SK-N-SH (cell line): ENCODE data around the gene WWC1. TPM values are rescaled to one million over a fixed set of nuclear protein-coding genes. Genes with fewer than 3 reads are reported as not detected.

ENCODE experiments used
- CTCF ChIA-PET: fragments of 300-600, 350-600 bp; formaldehyde crosslinking; extraction: SDS; loops from one replicate; lab custom pipeline; 2021; lab: Yijun Ruan, JAX
- POLR2A ChIA-PET: fragments of 350-600 bp; sonication (Branson Sonifier 250); formaldehyde crosslinking; extraction: SDS; loops from one replicate; lab custom pipeline; 2020; ENCODE audit warnings: antibody characterized with exemption, inconsistent platforms; lab: Yijun Ruan, JAX
- DNase-seq: peaks from one replicate; pipeline ENCODE4 v3.0.0; 2012
- H2AFZ ChIP-seq: fragments of 200-600 bp; sonication (generic); 2 replicates; pipeline ENCODE4 v1.8.1; 2016; ENCODE audit warnings: antibody characterized with exemption, mild to moderate bottlenecking, low read depth
- H3F3A ChIP-seq: fragments of 200-600 bp; sonication (generic); replicated peaks from 2 replicates; pipeline ENCODE3; 2016; ENCODE audit warnings: antibody characterized with exemption, mild to moderate bottlenecking; ENCODE audit not compliant: insufficient read depth
- H3K27ac ChIP-seq, 2 experiments: fragments of 200-500 bp in 1 of 2; fragments of 200-600 bp in 1 of 2; sonication (Bioruptor generic) in 1 of 2; sonication (generic), shearing (Covaris generic) in 1 of 2; 2 replicates each; pipeline versions ENCODE4 v1.5.1 to v1.6.1; 2014 to 2016; ENCODE audit warnings: low read depth in 2 of 2, inconsistent platforms in 1 of 2, low read length in 1 of 2, mild to moderate bottlenecking in 1 of 2, mixed read lengths in 1 of 2
- H3K27me3 ChIP-seq: fragments of 200-600 bp; sonication (generic), shearing (Covaris generic); 2 replicates; pipeline ENCODE4 v1.6.1; 2016; ENCODE audit warnings: mixed run types; ENCODE audit not compliant: insufficient read depth
- H3K36me3 ChIP-seq, 2 experiments: fragments of 200-500 bp in 1 of 2; fragments of 200-600 bp in 1 of 2; sonication (Bioruptor generic) in 1 of 2; sonication (generic) in 1 of 2; replicated peaks in 1 of 2; 2 replicates each; pipeline versions ENCODE3 to v1.5.1; 2014 to 2016; ENCODE audit warnings: low read length in 1 of 2, mild to moderate bottlenecking in 1 of 2; ENCODE audit not compliant: insufficient read depth in 2 of 2, control insufficient read depth in 1 of 2
- H3K4me1 ChIP-seq, 2 experiments: fragments of 200-500 bp in 1 of 2; fragments of 200-600 bp in 1 of 2; sonication (Bioruptor generic) in 1 of 2; sonication (generic), shearing (Covaris generic) in 1 of 2; 2 replicates each; pipeline versions ENCODE4 v1.5.1 to v1.6.1; 2014 to 2016; ENCODE audit warnings: low read depth in 1 of 2, low read length in 1 of 2, mixed run types in 1 of 2; ENCODE audit not compliant: insufficient read depth in 2 of 2, control insufficient read depth in 1 of 2
- H3K4me2 ChIP-seq: fragments of 200-600 bp; sonication (generic), shearing (Covaris generic); 2 replicates; pipeline ENCODE4 v1.6.1; 2017; ENCODE audit warnings: mixed run types
- H3K4me3 ChIP-seq, 2 experiments: fragments of 200-500 bp in 1 of 2; fragments of 200-600 bp in 1 of 2; sonication (Bioruptor generic) in 1 of 2; sonication (generic), shearing (Covaris generic) in 1 of 2; 2 replicates each; pipeline versions ENCODE4 v1.5.1 to v1.8.1; 2014 to 2016; ENCODE audit warnings: low read depth in 2 of 2, inconsistent platforms in 1 of 2, low read length in 1 of 2, mild to moderate bottlenecking in 1 of 2, mixed read lengths in 1 of 2, moderate library complexity in 1 of 2
- H3K79me2 ChIP-seq: fragments of 200-600 bp; sonication (generic); 2 replicates; pipeline ENCODE4 v1.8.1; 2017; ENCODE audit warnings: mild to moderate bottlenecking; ENCODE audit not compliant: insufficient read depth
- H3K9ac ChIP-seq: fragments of 200-600 bp; sonication (generic); 2 replicates; pipeline ENCODE4 v1.6.1; 2017; ENCODE audit warnings: mixed run types
- H3K9me2 ChIP-seq: fragments of 200-600 bp; sonication (generic); 2 replicates; pipeline ENCODE4 v1.6.1; 2017; ENCODE audit warnings: mixed run types
- H3K9me3 ChIP-seq: fragments of 200-600 bp; sonication (generic); 2 replicates; pipeline ENCODE4 v1.6.1; 2017; ENCODE audit warnings: mixed run types, mild to moderate bottlenecking, moderate library complexity
- H4K20me1 ChIP-seq: fragments of 200-600 bp; sonication (generic); 2 replicates; pipeline ENCODE4 v1.6.1; 2017; ENCODE audit warnings: mild to moderate bottlenecking, mixed run types; ENCODE audit not compliant: insufficient read depth
- ELF1 ChIP-seq: IDR thresholded peaks from 2 replicates; pipeline ENCODE4 v1.4.0; 2012
- EZH2phosphoT487 ChIP-seq: fragments of 200-600 bp; sonication (generic); IDR thresholded peaks from 2 replicates; pipeline ENCODE4 v1.6.1; 2017; ENCODE audit warnings: low read depth, mixed run types, mild to moderate bottlenecking, antibody characterized with exemption, moderate library complexity, borderline replicate concordance
- GABPA ChIP-seq: IDR thresholded peaks from 2 replicates; pipeline ENCODE4 v1.4.0; 2012; ENCODE audit warnings: low read depth, mild to moderate bottlenecking
- MEF2A ChIP-seq: IDR thresholded peaks from 2 replicates; pipeline ENCODE4 v1.4.0; 2012; ENCODE audit warnings: low read depth, borderline replicate concordance
- MXI1 ChIP-seq: IDR thresholded peaks from 2 replicates; pipeline ENCODE4 v1.6.1; 2012; ENCODE audit warnings: mild to moderate bottlenecking, low read depth, low read length, improper control_type of control experiment
- NRF1 ChIP-seq: IDR thresholded peaks from 2 replicates; pipeline ENCODE4 v1.6.1; 2012; ENCODE audit warnings: low read depth, mild to moderate bottlenecking, low read length
- POLR2AphosphoS5 ChIP-seq: IDR thresholded peaks from 2 replicates; pipeline ENCODE4 v1.6.1; 2012; ENCODE audit warnings: low read depth, low read length
- RFX5 ChIP-seq: IDR thresholded peaks from 2 replicates; pipeline ENCODE4 v1.6.1; 2012; ENCODE audit warnings: mild to moderate bottlenecking, improper control_type of control experiment, low read length
- TCF12 ChIP-seq: IDR thresholded peaks from 2 replicates; pipeline ENCODE4 v1.4.0; 2012
- YY1 ChIP-seq: IDR thresholded peaks from 2 replicates; pipeline ENCODE4 v1.4.0; 2012; ENCODE audit warnings: low read depth, mild to moderate bottlenecking
- WGBS: methylation state at CpG from one replicate; pipeline ENCODE4 v1.1.6; 2017; ENCODE audit warnings: low lambda C conversion rate; 5-methylcytosine and 5-hydroxymethylcytosine counted together
- polyA plus RNA-seq, 3 experiments: library from polyadenylated mRNA; depleted of rRNA; stranded (reverse); fragments of >200 nt; gene quantifications; 2 replicates each; pipeline ENCODE4 v1.2.3, GENCODE V29; 2012
- TF ChIP-seq, protein P1 (sequence below): IDR thresholded peaks from 2 replicates; pipeline ENCODE4; 2012
- TF ChIP-seq, protein P2 (sequence below): IDR thresholded peaks from 2 replicates; pipeline ENCODE4 v1.4.0; 2012; ENCODE audit warnings: low read depth, borderline replicate concordance

WWC1 gene
- polyA plus RNA-seq, 1 of the 3 experiments (the other 2 are of a cell fraction) = 16.9 TPM

GRCh38 chr5:168460606-168461005 lies 169.2 kb downstream of the WWC1 start (continued):
- TF ChIP-seq, protein P1, sequence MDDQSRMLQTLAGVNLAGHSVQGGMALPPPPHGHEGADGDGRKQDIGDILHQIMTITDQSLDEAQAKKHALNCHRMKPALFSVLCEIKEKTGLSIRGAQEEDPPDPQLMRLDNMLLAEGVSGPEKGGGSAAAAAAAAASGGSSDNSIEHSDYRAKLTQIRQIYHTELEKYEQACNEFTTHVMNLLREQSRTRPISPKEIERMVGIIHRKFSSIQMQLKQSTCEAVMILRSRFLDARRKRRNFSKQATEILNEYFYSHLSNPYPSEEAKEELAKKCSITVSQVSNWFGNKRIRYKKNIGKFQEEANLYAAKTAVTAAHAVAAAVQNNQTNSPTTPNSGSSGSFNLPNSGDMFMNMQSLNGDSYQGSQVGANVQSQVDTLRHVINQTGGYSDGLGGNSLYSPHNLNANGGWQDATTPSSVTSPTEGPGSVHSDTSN = no peak
- TF ChIP-seq, protein P2, sequence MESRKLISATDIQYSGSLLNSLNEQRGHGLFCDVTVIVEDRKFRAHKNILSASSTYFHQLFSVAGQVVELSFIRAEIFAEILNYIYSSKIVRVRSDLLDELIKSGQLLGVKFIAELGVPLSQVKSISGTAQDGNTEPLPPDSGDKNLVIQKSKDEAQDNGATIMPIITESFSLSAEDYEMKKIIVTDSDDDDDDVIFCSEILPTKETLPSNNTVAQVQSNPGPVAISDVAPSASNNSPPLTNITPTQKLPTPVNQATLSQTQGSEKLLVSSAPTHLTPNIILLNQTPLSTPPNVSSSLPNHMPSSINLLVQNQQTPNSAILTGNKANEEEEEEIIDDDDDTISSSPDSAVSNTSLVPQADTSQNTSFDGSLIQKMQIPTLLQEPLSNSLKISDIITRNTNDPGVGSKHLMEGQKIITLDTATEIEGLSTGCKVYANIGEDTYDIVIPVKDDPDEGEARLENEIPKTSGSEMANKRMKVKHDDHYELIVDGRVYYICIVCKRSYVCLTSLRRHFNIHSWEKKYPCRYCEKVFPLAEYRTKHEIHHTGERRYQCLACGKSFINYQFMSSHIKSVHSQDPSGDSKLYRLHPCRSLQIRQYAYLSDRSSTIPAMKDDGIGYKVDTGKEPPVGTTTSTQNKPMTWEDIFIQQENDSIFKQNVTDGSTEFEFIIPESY = no peak
- TF ChIP-seq TCF12 = no peak
- no peak for TF ChIP-seq RFX5
- TF ChIP-seq ELF1 = no peak
- no peak for TF ChIP-seq NRF1
- no peak for TF ChIP-seq MXI1
- TF ChIP-seq YY1 = no peak
- no peak for TF ChIP-seq EZH2phosphoT487
- no peak for TF ChIP-seq POLR2AphosphoS5
- TF ChIP-seq, all 33 proteins: peak for 0

DNA sequence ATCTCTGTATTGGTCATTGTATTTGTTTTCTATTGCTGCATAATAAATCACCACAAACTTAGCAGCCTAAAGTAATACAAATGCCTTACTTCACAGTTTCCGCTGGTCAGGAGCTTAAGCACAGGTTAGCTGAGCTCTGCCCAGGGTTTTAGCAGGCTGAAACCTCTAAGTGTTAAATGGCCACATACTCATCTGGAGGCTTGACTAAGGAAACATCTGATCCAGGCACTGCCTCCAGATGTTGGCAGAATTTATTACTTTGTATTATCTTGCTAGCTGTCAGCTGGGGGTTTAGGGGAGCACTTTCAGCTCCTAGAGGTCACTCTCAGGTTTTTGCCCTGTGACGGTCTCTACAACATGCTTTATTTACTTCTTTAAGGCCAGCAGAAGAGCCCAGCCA lies 171.6 kb downstream of the WWC1 start:
- H3K79me2 ChIP-seq = no peaks in the 10 kb centered on the region
- H3K4me2 ChIP-seq = no peak overlapping the region
- WGBS = 100% methylated on average over 2 of the region's 2 CpGs
- no peak overlapping the region for H2AFZ ChIP-seq
- H3K4me3 ChIP-seq = no peak overlapping the region
- TF ChIP-seq, protein P1 = no peak
- no peak for TF ChIP-seq GABPA
- H3K4me1 ChIP-seq = no peaks in the 10 kb centered on the region
- no peaks in the 10 kb centered on the region for H3K27me3 ChIP-seq
- no peaks in the 10 kb centered on the region for H3K9me2 ChIP-seq
- no peaks in the 10 kb centered on the region for H4K20me1 ChIP-seq
- peaks cover 5 to 30% of the 10 kb centered on the region in 2 experiments for H3K36me3 ChIP-seq
- peaks cover under 1% of the 10 kb centered on the region for H3F3A ChIP-seq
- CTCF ChIA-PET = no interaction called here
- no peak for DNase-seq
- POLR2A ChIA-PET = no interaction called here
- no peak overlapping the region for H3K27ac ChIP-seq
- no peak overlapping the region for H3K9ac ChIP-seq
- H3K9me3 ChIP-seq = no peaks in the 10 kb centered on the region

GRCh38 chr5:168464214-168464613 lies 172.8 kb downstream of the WWC1 start:
- POLR2A ChIA-PET = no interaction called here
- Histone ChIP-seq H3K9me3 (no peaks in the 10 kb centered on the region), H3K4me1 (no peaks in the 10 kb centered on the region)
- TF ChIP-seq RFX5 = no peak
- TF ChIP-seq, protein P2 = no peak
- TF ChIP-seq MEF2A = no peak
- TF ChIP-seq POLR2AphosphoS5 = no peak
- TF ChIP-seq, all 33 proteins: peak for 0
- Histone ChIP-seq H3K36me3 (peaks cover 0 to 30% of the 10 kb centered on the region in 2 experiments), H3K79me2 (no peaks in the 10 kb centered on the region), H3K9ac (no peak overlapping the region), H3K4me3 (no peak overlapping the region), H3K9me2 (no peaks in the 10 kb centered on the region), H4K20me1 (no peaks in the 10 kb centered on the region), H2AFZ (no peak overlapping the region), H3K27ac (no peak overlapping the region), H3F3A (peaks cover 4% of the 10 kb centered on the region), H3K4me2 (no peak overlapping the region), H3K27me3 (no peaks in the 10 kb centered on the region)
- CTCF ChIA-PET = no interaction called here
- WGBS = 88% methylated on average over 5 of the region's 5 CpGs
- no peak for DNase-seq
